Astrocyte (in vitro differentiated cells and primary cell): Measurements from ENCODE around the gene FANK1.

Experiments
- EZH2 ChIP-seq: IDR thresholded peaks from 2 replicates; pipeline ENCODE4 v1.6.1; 2012; ENCODE audit warnings: mild to moderate bottlenecking, low read length, inconsistent platforms; ENCODE audit not compliant: insufficient read depth
- TF ChIP-seq, protein P1 (sequence below): IDR thresholded peaks from 2 replicates; pipeline ENCODE4 v1.5.1; 2011; ENCODE audit warnings: low read depth, mild to moderate bottlenecking, inconsistent platforms, low read length, moderate library complexity; ENCODE audit not compliant: insufficient read depth

DNA sequence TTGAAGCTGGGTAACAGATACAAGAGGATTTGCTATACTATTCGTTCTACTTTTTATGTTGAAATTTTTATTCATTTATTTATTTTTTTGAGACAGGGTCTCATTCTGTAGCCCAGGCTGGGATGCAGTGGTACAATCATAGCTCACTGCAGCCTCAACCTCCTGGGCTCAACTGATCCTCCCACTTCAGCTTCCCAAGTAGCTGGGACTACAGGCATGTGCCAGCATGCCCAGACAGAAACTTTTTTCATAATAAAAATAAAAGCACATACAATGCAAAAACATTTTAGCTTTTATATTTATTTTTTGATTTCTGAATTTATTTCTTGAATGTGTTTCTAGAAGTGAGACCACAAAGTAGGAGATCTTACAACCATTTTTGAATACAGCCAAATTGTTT is 71.2 kb downstream of the FANK1 start:
- TF ChIP-seq, protein P1, sequence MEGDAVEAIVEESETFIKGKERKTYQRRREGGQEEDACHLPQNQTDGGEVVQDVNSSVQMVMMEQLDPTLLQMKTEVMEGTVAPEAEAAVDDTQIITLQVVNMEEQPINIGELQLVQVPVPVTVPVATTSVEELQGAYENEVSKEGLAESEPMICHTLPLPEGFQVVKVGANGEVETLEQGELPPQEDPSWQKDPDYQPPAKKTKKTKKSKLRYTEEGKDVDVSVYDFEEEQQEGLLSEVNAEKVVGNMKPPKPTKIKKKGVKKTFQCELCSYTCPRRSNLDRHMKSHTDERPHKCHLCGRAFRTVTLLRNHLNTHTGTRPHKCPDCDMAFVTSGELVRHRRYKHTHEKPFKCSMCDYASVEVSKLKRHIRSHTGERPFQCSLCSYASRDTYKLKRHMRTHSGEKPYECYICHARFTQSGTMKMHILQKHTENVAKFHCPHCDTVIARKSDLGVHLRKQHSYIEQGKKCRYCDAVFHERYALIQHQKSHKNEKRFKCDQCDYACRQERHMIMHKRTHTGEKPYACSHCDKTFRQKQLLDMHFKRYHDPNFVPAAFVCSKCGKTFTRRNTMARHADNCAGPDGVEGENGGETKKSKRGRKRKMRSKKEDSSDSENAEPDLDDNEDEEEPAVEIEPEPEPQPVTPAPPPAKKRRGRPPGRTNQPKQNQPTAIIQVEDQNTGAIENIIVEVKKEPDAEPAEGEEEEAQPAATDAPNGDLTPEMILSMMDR = no peak
- no peak for TF ChIP-seq EZH2
